ENCODE measurements around the gene DUSP7. TPM values are rescaled to one million over a fixed set of nuclear protein-coding genes. Genes with fewer than 3 reads are reported as not detected.

DUSP7 gene
- total RNA-seq, 4 donors from 2014 or later: 2.2 to 8.2 (median 6.2) TPM

DNA sequence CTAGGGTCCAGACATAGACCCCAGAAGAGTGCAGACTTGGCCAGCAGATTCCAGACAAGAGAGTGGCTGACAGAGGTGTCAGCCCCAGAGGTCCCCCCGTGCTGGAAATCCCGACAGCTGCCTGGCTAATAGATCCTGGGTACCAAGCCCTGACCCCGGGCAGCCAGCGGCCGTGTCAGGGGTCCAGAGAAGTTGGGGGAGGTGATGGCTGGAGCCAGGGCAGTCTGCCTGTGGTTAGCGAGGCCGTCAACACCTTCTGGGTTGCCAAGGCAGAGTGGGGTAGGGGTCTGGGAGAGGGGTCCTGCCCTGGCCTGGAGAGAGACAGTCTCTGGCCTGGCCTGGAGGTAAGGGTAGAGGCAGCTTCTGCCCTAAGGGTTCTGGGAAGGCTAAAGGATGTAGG is 35.6 kb downstream of the DUSP7 start:
- H3K9me3 ChIP-seq: no peaks in the 10 kb centered on the region
- H3K27me3 ChIP-seq: no peaks in the 10 kb centered on the region
- intact Hi-C loops (cut with DNase I; ENCODE audit: low total_unique reads): no loop called here
- H3K36me3 ChIP-seq: no peaks in the 10 kb centered on the region
- no peak overlapping the region for H3K4me3 ChIP-seq
- TF ChIP-seq, protein P1, sequence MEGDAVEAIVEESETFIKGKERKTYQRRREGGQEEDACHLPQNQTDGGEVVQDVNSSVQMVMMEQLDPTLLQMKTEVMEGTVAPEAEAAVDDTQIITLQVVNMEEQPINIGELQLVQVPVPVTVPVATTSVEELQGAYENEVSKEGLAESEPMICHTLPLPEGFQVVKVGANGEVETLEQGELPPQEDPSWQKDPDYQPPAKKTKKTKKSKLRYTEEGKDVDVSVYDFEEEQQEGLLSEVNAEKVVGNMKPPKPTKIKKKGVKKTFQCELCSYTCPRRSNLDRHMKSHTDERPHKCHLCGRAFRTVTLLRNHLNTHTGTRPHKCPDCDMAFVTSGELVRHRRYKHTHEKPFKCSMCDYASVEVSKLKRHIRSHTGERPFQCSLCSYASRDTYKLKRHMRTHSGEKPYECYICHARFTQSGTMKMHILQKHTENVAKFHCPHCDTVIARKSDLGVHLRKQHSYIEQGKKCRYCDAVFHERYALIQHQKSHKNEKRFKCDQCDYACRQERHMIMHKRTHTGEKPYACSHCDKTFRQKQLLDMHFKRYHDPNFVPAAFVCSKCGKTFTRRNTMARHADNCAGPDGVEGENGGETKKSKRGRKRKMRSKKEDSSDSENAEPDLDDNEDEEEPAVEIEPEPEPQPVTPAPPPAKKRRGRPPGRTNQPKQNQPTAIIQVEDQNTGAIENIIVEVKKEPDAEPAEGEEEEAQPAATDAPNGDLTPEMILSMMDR (IDR thresholded peaks at IDR 0.05): no peak
- TF ChIP-seq POLR2A (IDR thresholded peaks at IDR 0.05) (no peak), EP300 (IDR thresholded peaks at IDR 0.05; ENCODE audit: low read depth) (no peak), POLR2AphosphoS5 (IDR thresholded peaks at IDR 0.05) (no peak)
- in situ Hi-C loops (cut with MboI; ENCODE audit: low pct_ligation_motif_present in 1 of 4, low pct_unique_long_range_greater_than_20kb in 1 of 4, low sequenced_read_pairs in 3 of 4): loop anchor here in 2 of 4 donors (25.0 kb wide), 1 partner anchor 317 kb away; no protein-coding TSS in a partner anchor
- peak overlapping the region in 1 of 4 donors; percentile 30 for H3K27ac ChIP-seq
- WGBS, 2 donors (ENCODE audit: low coverage in 1 of 2): 99% methylated on average over 7 of the region's 7 CpGs; no CpG with 5 or more reads in 1 of the 2 donors
- no peaks in the 10 kb centered on the region for H3K4me1 ChIP-seq
- no peak for DNase-seq

DNA sequence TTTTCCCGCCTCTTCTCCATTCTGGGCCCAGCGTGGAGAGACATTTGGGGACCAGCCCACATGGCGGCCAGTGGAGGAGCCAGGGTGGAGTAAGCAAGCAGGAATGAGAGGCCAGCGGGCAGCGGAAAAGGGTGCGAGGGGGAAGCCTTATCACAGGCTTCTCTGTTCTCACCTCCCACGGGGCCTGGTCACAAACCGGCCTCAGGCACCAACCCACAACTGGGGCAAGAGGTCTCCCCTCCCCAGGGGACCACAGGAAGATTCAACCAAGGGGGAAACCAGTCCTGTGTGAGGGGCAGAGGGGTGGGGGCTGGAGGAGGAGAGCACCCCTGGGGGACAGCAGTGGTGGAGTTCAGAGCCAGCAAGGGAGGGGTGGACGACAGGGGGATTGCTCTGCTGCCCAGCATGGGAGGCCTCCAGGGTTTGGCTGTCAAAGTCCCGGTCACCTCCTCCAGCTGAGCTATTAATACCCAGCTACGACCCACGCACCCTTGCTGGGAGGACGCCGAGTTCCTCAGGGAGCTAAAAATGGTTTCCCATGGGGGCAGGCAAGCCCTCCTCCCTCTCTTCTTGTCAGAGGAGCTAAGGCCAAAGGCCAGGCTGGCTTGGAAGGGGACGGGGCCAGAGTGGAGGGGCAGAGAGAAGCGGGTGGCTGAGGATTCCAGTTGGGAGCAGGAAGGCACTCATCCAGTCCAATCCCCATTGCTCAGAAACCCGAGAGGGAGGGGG is 36.9 kb downstream of the DUSP7 start:
- intact Hi-C loops (cut with DNase I; ENCODE audit: low total_unique reads) (no loop called here), in situ Hi-C loops (cut with MboI; ENCODE audit: low pct_ligation_motif_present in 1 of 4, low pct_unique_long_range_greater_than_20kb in 1 of 4, low sequenced_read_pairs in 3 of 4) (loop anchor here in 2 of 4 donors (25.0 kb wide), 1 partner anchor 318 kb away; no protein-coding TSS in a partner anchor)
- no peak for DNase-seq
- Histone ChIP-seq H3K36me3 (no peaks in the 10 kb centered on the region), H3K27me3 (no peaks in the 10 kb centered on the region), H3K27ac (peak overlapping the region in 3 of 4 donors; percentile 6 to 37 (median 12)), H3K4me1 (no peaks in the 10 kb centered on the region), H3K9me3 (no peaks in the 10 kb centered on the region), H3K4me3 (no peak overlapping the region)
- TF ChIP-seq POLR2AphosphoS5 (IDR thresholded peaks at IDR 0.05) (no peak), EP300 (IDR thresholded peaks at IDR 0.05; ENCODE audit: low read depth) (peak; percentile 3)
- TF ChIP-seq, protein P1 (IDR thresholded peaks at IDR 0.05): no peak
- WGBS, 2 donors (ENCODE audit: low coverage in 1 of 2): 84 to 88% methylated on average over 5 to 17 of the region's 17 CpGs

DNA sequence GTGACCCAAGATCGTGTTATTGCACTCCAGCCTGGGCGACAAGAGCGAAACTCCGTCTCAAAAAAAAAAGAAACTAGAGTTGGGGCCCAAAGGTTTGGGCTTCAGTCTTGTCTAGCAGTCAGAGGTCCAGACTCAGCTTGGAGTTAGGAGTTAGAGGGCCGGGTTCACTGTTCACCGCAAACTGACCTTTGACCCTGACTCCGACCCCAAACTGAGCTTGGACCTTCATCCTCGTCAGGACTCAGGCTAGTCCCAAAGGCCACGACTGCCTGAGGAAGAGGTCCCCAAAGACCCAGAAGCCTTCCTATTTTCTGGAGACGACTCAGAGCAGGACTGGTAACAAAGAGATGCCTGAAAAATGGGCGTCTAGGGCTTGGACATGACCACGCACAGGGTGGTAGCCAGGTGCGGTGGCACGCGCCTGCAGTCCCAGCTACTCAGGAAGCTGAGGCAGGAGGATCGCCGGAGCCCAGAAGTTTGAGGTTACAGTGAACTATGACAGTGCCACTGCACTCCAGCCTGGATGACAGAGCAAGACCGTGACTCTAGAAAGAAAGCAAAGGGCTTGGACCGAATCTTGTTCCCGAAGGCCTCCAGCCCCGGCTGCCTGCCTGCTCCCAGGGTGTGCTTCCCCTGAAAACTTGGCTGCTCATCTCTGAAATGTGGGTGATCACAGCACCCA is 37.9 kb downstream of the DUSP7 start:
- TF ChIP-seq EP300 (IDR thresholded peaks at IDR 0.05; ENCODE audit: low read depth): no peak
- TF ChIP-seq POLR2A (IDR thresholded peaks at IDR 0.05): no peak
- TF ChIP-seq POLR2AphosphoS5 (IDR thresholded peaks at IDR 0.05): no peak
- TF ChIP-seq, protein P1 (IDR thresholded peaks at IDR 0.05): no peak
- Histone ChIP-seq H3K27me3 (no peaks in the 10 kb centered on the region), H3K4me1 (no peaks in the 10 kb centered on the region), H3K9me3 (no peaks in the 10 kb centered on the region), H3K4me3 (no peak overlapping the region), H3K27ac (peak overlapping the region in 1 of 4 donors; percentile 37), H3K36me3 (no peaks in the 10 kb centered on the region)
- DNase-seq: no peak
- intact Hi-C loops (cut with DNase I; ENCODE audit: low total_unique reads): no loop called here
- in situ Hi-C loops (cut with MboI; ENCODE audit: low pct_ligation_motif_present in 1 of 4, low pct_unique_long_range_greater_than_20kb in 1 of 4, low sequenced_read_pairs in 3 of 4): loop anchor here in 2 of 4 donors (25.0 kb wide), 1 partner anchor 319 kb away; no protein-coding TSS in a partner anchor
- WGBS, 2 donors (ENCODE audit: low coverage in 1 of 2): 91 to 100% methylated on average over 9 to 21 of the region's 21 CpGs

DNA sequence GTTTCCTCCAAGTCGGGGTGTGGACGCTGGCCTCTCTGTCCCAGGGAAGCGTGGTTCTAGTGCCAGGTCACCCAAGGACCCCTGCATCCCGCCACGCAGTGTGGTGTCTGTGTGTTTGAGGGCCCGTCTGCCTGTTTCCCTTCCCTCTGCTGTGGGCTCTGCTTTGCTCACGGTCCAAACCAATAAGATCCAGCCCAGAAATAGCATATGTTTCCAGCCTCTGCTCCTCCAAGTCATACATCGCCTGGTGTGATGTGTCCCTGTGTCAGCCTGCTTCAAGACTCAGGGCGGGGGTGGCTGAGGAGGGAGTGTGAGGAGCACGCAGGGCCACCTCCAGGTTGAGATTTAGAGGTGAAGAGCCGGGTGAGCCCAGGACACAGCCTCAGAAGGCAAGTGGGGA is 38.8 kb downstream of the DUSP7 start:
- H3K9me3 ChIP-seq: no peaks in the 10 kb centered on the region
- 81% methylated on average over 11 of the region's 11 CpGs; no CpG with 5 or more reads in 1 of the 2 donors for WGBS, 2 donors (ENCODE audit: low coverage in 1 of 2)
- in situ Hi-C loops (cut with MboI; ENCODE audit: low pct_ligation_motif_present in 1 of 4, low pct_unique_long_range_greater_than_20kb in 1 of 4, low sequenced_read_pairs in 3 of 4) (loop anchor here in 2 of 4 donors (25.0 kb wide), 1 partner anchor 320 kb away; no protein-coding TSS in a partner anchor), intact Hi-C loops (cut with DNase I; ENCODE audit: low total_unique reads) (no loop called here)
- DNase-seq: no peak
- TF ChIP-seq POLR2AphosphoS5 (IDR thresholded peaks at IDR 0.05) (no peak), EP300 (IDR thresholded peaks at IDR 0.05; ENCODE audit: low read depth) (no peak), POLR2A (IDR thresholded peaks at IDR 0.05) (no peak)
- TF ChIP-seq, protein P1 (IDR thresholded peaks at IDR 0.05): no peak
- no peaks in the 10 kb centered on the region for H3K36me3 ChIP-seq
- H3K27ac ChIP-seq: no peak overlapping the region
- H3K27me3 ChIP-seq: no peaks in the 10 kb centered on the region
- no peaks in the 10 kb centered on the region for H3K4me1 ChIP-seq
- H3K4me3 ChIP-seq: no peak overlapping the region

All from transverse colon (tissue), 4 donors.